Left lung (tissue), 10 donors: ENCODE results near the gene RABGAP1L. TPM values are rescaled to one million over a fixed set of nuclear protein-coding genes. Genes with fewer than 3 reads are reported as not detected.
"Not testable (repeated sequence)": the region's sequence is repeated elsewhere in the genome, so short reads cannot be mapped to it uniquely, and the experiment has no call there.

Experiments used
- ATAC-seq: fragments of 200-7000 bp; cut with Tn5 transposase; one replicate; pipeline ENCODE4 v1.9.1; 2020; ENCODE audit warnings: moderate library complexity
- DNase-seq, 4 donors: peaks; one replicate each; pipeline ENCODE4 v3.0.0-alpha.2; 2013 to 2020
- H3K27ac ChIP-seq, 2 donors: fragments of 200-600 bp; sonication (generic) in 1 of 2; one replicate each; pipeline versions ENCODE4 v1.5.0 to v1.8.0; 2020 to 2021
- H3K27me3 ChIP-seq, 2 donors: fragments of 200-600 bp; sonication (generic) in 1 of 2; one replicate each; pipeline versions ENCODE4 v1.5.0 to v1.8.0; 2020 to 2021
- H3K36me3 ChIP-seq, 2 donors: fragments of 200-600 bp; sonication (generic) in 1 of 2; one replicate each; pipeline versions ENCODE4 v1.5.0 to v1.8.0; 2020 to 2021
- H3K4me1 ChIP-seq, 2 donors: fragments of 200-600 bp; one replicate each; pipeline ENCODE4 v1.8.0; 2021
- H3K4me3 ChIP-seq, 2 donors: fragments of 200-600 bp; sonication (generic) in 1 of 2; one replicate each; pipeline versions ENCODE4 v1.5.0 to v1.8.0; 2020 to 2021; ENCODE audit warnings: mild to moderate bottlenecking in 1 of 2
- H3K9me3 ChIP-seq, 2 donors: fragments of 200-600 bp; sonication (generic) in 1 of 2; one replicate each; pipeline versions ENCODE4 v1.5.0 to v1.8.0; 2020 to 2021
- CTCF ChIP-seq, 2 donors: fragments of 200-600 bp; sonication (generic) in 1 of 2; IDR thresholded peaks; one replicate each; pipeline versions ENCODE4 v1.5.0 to v1.8.0; 2021; ENCODE audit warnings: antibody characterized with exemption in 2 of 2
- intact Hi-C, 2 donors: fragments of 100-400 bp; cut with DNase I; formaldehyde crosslinking; loops; one replicate each; pipeline versions ENCODE4 v1.11.2 to v1.14.2; 2022
- polyA plus RNA-seq, 6 donors: library from polyadenylated mRNA; unstranded; fragments of 120-200 nt; gene quantifications; one replicate each; pipeline ENCODE4 v1.2.1, GENCODE V29; 2013; ENCODE audit not compliant: insufficient read length in 6 of 6
- total RNA-seq, 2 donors: library from RNA; stranded (reverse); fragmentation: NEBNext Ultra II Directional; extraction: Animal tissue kit (Norgen Biotek cat#: 25700); gene quantifications; one replicate each; pipeline ENCODE4 v1.2.1, GENCODE V29; 2021
- donor health status: DM: no; HTN: yes; CAD: no.
- donor health status: DM: no; HTN: no; CAD: no.

The RABGAP1L gene
- total and polyA plus RNA-seq, 8 donors, result 40.3 to 67.3 (median 51.4) TPM

GRCh38 chr1:174314433-174314832, 155.1 kb downstream of the RABGAP1L start:
- peaks cover 0 to 14% of the 10 kb centered on the region in 2 donors for H3K36me3 ChIP-seq
- no peak overlapping the region for H3K27ac ChIP-seq
- no peak for TF ChIP-seq CTCF (IDR thresholded peaks at IDR 0.05)
- no peak for DNase-seq
- intact Hi-C loops, result no loop called here
- no peak overlapping the region for H3K4me3 ChIP-seq
- H3K9me3 ChIP-seq, result peaks cover 6 to 69% of the 10 kb centered on the region in 2 donors
- ATAC-seq, result no peak
- no peaks in the 10 kb centered on the region for H3K27me3 ChIP-seq
- no peaks in the 10 kb centered on the region for H3K4me1 ChIP-seq

GRCh38 chr1:174315239-174315638, 155.9 kb downstream of the RABGAP1L start:
- no peak for ATAC-seq
- Histone ChIP-seq H3K4me1 (no peaks in the 10 kb centered on the region), H3K27me3 (no peaks in the 10 kb centered on the region), H3K9me3 (peaks cover 6 to 74% of the 10 kb centered on the region in 2 donors), H3K4me3 (no peak overlapping the region), H3K27ac (no peak overlapping the region), H3K36me3 (peaks cover 0 to 19% of the 10 kb centered on the region in 2 donors)
- intact Hi-C loops, result no loop called here
- no peak for DNase-seq
- TF ChIP-seq CTCF (IDR thresholded peaks at IDR 0.05), result no peak

GRCh38 chr1:174320897-174321296, 161.6 kb downstream of the RABGAP1L start:
- H3K4me1 ChIP-seq, ATAC-seq, intact Hi-C loops, DNase-seq, H3K27ac ChIP-seq, H3K4me3 ChIP-seq, H3K27me3 ChIP-seq: not testable (repeated sequence)
- Histone ChIP-seq H3K36me3 (peaks cover 0 to 42% of the 10 kb centered on the region in 2 donors), H3K9me3 (peaks cover 0 to 60% of the 10 kb centered on the region in 2 donors)

- Histone ChIP-seq H3K4me3 (no peak overlapping the region), H3K27me3 (no peaks in the 10 kb centered on the region), H3K4me1 (no peaks in the 10 kb centered on the region), H3K9me3 (peaks cover 0 to 64% of the 10 kb centered on the region in 2 donors), H3K27ac (no peak overlapping the region), H3K36me3 (peaks cover 0 to 31% of the 10 kb centered on the region in 2 donors)
- TF ChIP-seq CTCF (IDR thresholded peaks at IDR 0.05), result no peak
- intact Hi-C loops, result no loop called here
- DNase-seq (no peak), ATAC-seq (no peak)
Measured at GRCh38 chr1:174322202-174322862, 163.0 kb downstream of the RABGAP1L start.

- intact Hi-C loops, result no loop called here
- H3K4me1 ChIP-seq, result no peaks in the 10 kb centered on the region
- H3K4me3 ChIP-seq, result no peak overlapping the region
- H3K27ac ChIP-seq, result no peak overlapping the region
- TF ChIP-seq CTCF (IDR thresholded peaks at IDR 0.05), result no peak
- peaks cover 0 to 56% of the 10 kb centered on the region in 2 donors for H3K9me3 ChIP-seq
- DNase-seq, result no peak
- H3K27me3 ChIP-seq, result no peaks in the 10 kb centered on the region
- H3K36me3 ChIP-seq, result peaks cover 0 to 29% of the 10 kb centered on the region in 2 donors
- no peak for ATAC-seq
Measured at GRCh38 chr1:174324493-174324892, 165.2 kb downstream of the RABGAP1L start.

GRCh38 chr1:174324939-174325338, 165.6 kb downstream of the RABGAP1L start:
- H3K36me3 ChIP-seq, result peaks cover 0 to 27% of the 10 kb centered on the region in 2 donors
- TF ChIP-seq CTCF (IDR thresholded peaks at IDR 0.05), result no peak

More at GRCh38 chr1:174324939-174325338, 165.6 kb downstream of the RABGAP1L start:
- intact Hi-C loops, result no loop called here
- no peaks in the 10 kb centered on the region for H3K4me1 ChIP-seq
- H3K9me3 ChIP-seq, result peaks cover 0 to 52% of the 10 kb centered on the region in 2 donors
- no peak overlapping the region for H3K27ac ChIP-seq
- no peaks in the 10 kb centered on the region for H3K27me3 ChIP-seq
- H3K4me3 ChIP-seq, result no peak overlapping the region
- ATAC-seq (no peak), DNase-seq (no peak)
